ENCODE measurements around the gene CHMP5. TPM values are rescaled to one million over a fixed set of nuclear protein-coding genes. Genes with fewer than 3 reads are reported as not detected.

Gene CHMP5
- polyA plus RNA-seq, 3 donors, result 33.5 to 72.5 (median 65.0) TPM

- Mint-ChIP-seq H3K36me3 (no peaks in the 10 kb centered on the region), H3K4me3 (peak overlapping the region in 1 of 2 donors; percentile 26), H3K27me3 (ENCODE audit: low read depth in 3 of 3) (peaks cover 0 to 2% (median 2%) of the 10 kb centered on the region in 3 donors), H3K27ac (peak overlapping the region; percentile 91 to 97 (median 96)), H3K9me3 (peaks cover 0 to 3% (median 0%) of the 10 kb centered on the region in 7 donors), H3K4me1 (peaks cover 37% of the 10 kb centered on the region)
- Histone ChIP-seq H3K36me3 (replicated peaks in 1 of 2; ENCODE audit: control insufficient read depth in 1 of 2, insufficient read depth in 2 of 2, low read length in 2 of 2) (no peaks in the 10 kb centered on the region), H4K20me1 (ENCODE audit: insufficient read depth, low read length) (no peaks in the 10 kb centered on the region), H3K4me1 (ENCODE audit: control insufficient read depth in 1 of 2, insufficient read depth in 2 of 2, low read length in 2 of 2) (peaks cover 26 to 32% of the 10 kb centered on the region in 2 donors), H3K79me2 (ENCODE audit: insufficient read depth, low read length) (no peaks in the 10 kb centered on the region), H3K27ac (ENCODE audit: low read depth in 1 of 2, low read length in 2 of 2) (peak overlapping the region; percentile 77 to 90), H3K4me3 (replicated peaks in 1 of 3; ENCODE audit: low read depth in 2 of 3, low read length in 3 of 3) (peak overlapping the region in 1 of 3 experiments; percentile 20), H3K4me2 (replicated peaks; ENCODE audit: extremely low read depth, low read length, poor library complexity, severe bottlenecking) (peak overlapping the region; percentile 3), H3K9me3 (replicated peaks in 1 of 2; ENCODE audit: control insufficient read depth in 1 of 2, insufficient read depth in 1 of 2, low read length in 2 of 2) (no peaks in the 10 kb centered on the region), H2AFZ (ENCODE audit: insufficient read depth, low read depth, low read length, poor library complexity, severe bottlenecking) (peak overlapping the region; percentile 45), H3K27me3 (ENCODE audit: control insufficient read depth in 2 of 2, insufficient read depth in 2 of 2, low read length in 2 of 2) (no peaks in the 10 kb centered on the region), H3K9ac (ENCODE audit: insufficient read depth, low read length, poor library complexity, severe bottlenecking) (no peak overlapping the region)
- WGBS (ENCODE audit: insufficient coverage), result 85% methylated on average over 8 of the region's 8 CpGs
- no peak for DNase-seq
- no peak for TF ChIP-seq CTCF (IDR thresholded peaks at IDR 0.05)
- intact Hi-C loops (cut with micrococcal nuclease), result loop anchor here (2.0 to 10.0 kb wide), 4 partner anchors 37 to 95 kb away; partner anchors contain the start of genes B4GALT1 (in 1 of the 2), BAG1 (in 1 of the 2) and CHMP5 (in 1 of the 2)
Observed at GRCh38 chr9:33227741-33228140, 37.1 kb upstream of the CHMP5 start.

- Histone ChIP-seq H3K9me3 (replicated peaks in 1 of 2; ENCODE audit: control insufficient read depth in 1 of 2, insufficient read depth in 1 of 2, low read length in 2 of 2) (no peaks in the 10 kb centered on the region), H3K4me2 (replicated peaks; ENCODE audit: extremely low read depth, low read length, poor library complexity, severe bottlenecking) (no peak overlapping the region), H2AFZ (ENCODE audit: insufficient read depth, low read depth, low read length, poor library complexity, severe bottlenecking) (peak overlapping the region; percentile 14), H3K4me3 (replicated peaks in 1 of 3; ENCODE audit: low read depth in 2 of 3, low read length in 3 of 3) (no peak overlapping the region), H3K27ac (ENCODE audit: low read depth in 1 of 2, low read length in 2 of 2) (peak overlapping the region in 1 of 2 donors; percentile 90), H3K36me3 (replicated peaks in 1 of 2; ENCODE audit: control insufficient read depth in 1 of 2, insufficient read depth in 2 of 2, low read length in 2 of 2) (no peaks in the 10 kb centered on the region), H4K20me1 (ENCODE audit: insufficient read depth, low read length) (no peaks in the 10 kb centered on the region), H3K4me1 (ENCODE audit: control insufficient read depth in 1 of 2, insufficient read depth in 2 of 2, low read length in 2 of 2) (peaks cover 26 to 32% of the 10 kb centered on the region in 2 donors), H3K79me2 (ENCODE audit: insufficient read depth, low read length) (no peaks in the 10 kb centered on the region), H3K9ac (ENCODE audit: insufficient read depth, low read length, poor library complexity, severe bottlenecking) (no peak overlapping the region), H3K27me3 (ENCODE audit: control insufficient read depth in 2 of 2, insufficient read depth in 2 of 2, low read length in 2 of 2) (no peaks in the 10 kb centered on the region)
- TF ChIP-seq CTCF (IDR thresholded peaks at IDR 0.05), result no peak
- no peak for DNase-seq
- Mint-ChIP-seq H3K27ac (peak overlapping the region in 4 of 7 donors; percentile 91 to 96 (median 94)), H3K4me3 (no peak overlapping the region), H3K9me3 (peaks cover 0 to 3% (median 0%) of the 10 kb centered on the region in 7 donors), H3K27me3 (ENCODE audit: low read depth in 3 of 3) (peaks cover 0 to 2% (median 2%) of the 10 kb centered on the region in 3 donors), H3K4me1 (peaks cover 39% of the 10 kb centered on the region), H3K36me3 (no peaks in the 10 kb centered on the region)
- intact Hi-C loops (cut with micrococcal nuclease), result loop anchor here (5.0 to 10.0 kb wide), 3 partner anchors 54 to 96 kb away; partner anchors contain the start of gene B4GALT1 (in 1 of the 2)
- 76% methylated on average over 4 of the region's 4 CpGs for WGBS (ENCODE audit: insufficient coverage)
Observed at GRCh38 chr9:33228606-33229005, 36.2 kb upstream of the CHMP5 start.

Measured in CD14-positive monocyte (primary cell).